NT2/D1 (cell line): ENCODE data around the gene PDGFC.

Experiments
- SUZ12 ChIP-seq: IDR thresholded peaks from 2 replicates; pipeline ENCODE4 v1.6.1; 2011; ENCODE audit not compliant: insufficient read length, insufficient read depth; ENCODE audit errors: extremely low read depth
- YY1 ChIP-seq: IDR thresholded peaks from 2 replicates; pipeline ENCODE4 v1.6.1; 2011; ENCODE audit not compliant: insufficient read length, insufficient read depth
- ZNF274 ChIP-seq: IDR thresholded peaks from 2 replicates; pipeline ENCODE4 v1.6.1; 2011; ENCODE audit warnings: mild to moderate bottlenecking, low read depth, low read length

- no peak for TF ChIP-seq ZNF274
- no peak for TF ChIP-seq SUZ12
- TF ChIP-seq YY1: no peak
Measured at GRCh38 chr4:156797206-156797605, 174.4 kb downstream of the PDGFC start.
